HG03108 (cell line): ENCODE data around the gene EIF2A.
"Not testable (repeated sequence)": the region's sequence is repeated elsewhere in the genome, so short reads cannot be mapped to it uniquely, and the experiment has no call there.

Experiments used
- ATAC-seq: cut with Tn5 transposase; IDR thresholded peaks from one replicate; pipeline ENCODE4 v1.9.1; 2021; ENCODE audit warnings: moderate library complexity; ENCODE audit not compliant: unreplicated experiment

Gene EIF2A

GRCh38 chr3:150600647-150601530 is 54.3 kb downstream of the EIF2A start:
- ATAC-seq: not testable (repeated sequence)

- ATAC-seq: peak; percentile 0
Observed at GRCh38 chr3:150602426-150603152, 56.0 kb downstream of the EIF2A start.

GRCh38 chr3:150603153-150603979 is 56.8 kb downstream of the EIF2A start, which contains the start of gene SELENOT:
TSS of gene SELENOT (plus strand) at chr3:150603321. CDS start at chr3:150603363, 42 bp downstream.
- ATAC-seq: peak; percentile 49

- no peak for ATAC-seq
Observed at GRCh38 chr3:150603980-150604319, 57.4 kb downstream of the EIF2A start.

GRCh38 chr3:150605998-150606641 is 59.5 kb downstream of the EIF2A start:
- no peak for ATAC-seq

- ATAC-seq: no peak
Observed at GRCh38 chr3:150607267-150608065, 60.9 kb downstream of the EIF2A start.

- ATAC-seq: no peak
Observed at GRCh38 chr3:150609988-150610387, 63.4 kb downstream of the EIF2A start.

- no peak for ATAC-seq
Observed at GRCh38 chr3:150610785-150611184, 64.2 kb downstream of the EIF2A start.

GRCh38 chr3:150611666-150612065 is 65.1 kb downstream of the EIF2A start:
- ATAC-seq: no peak

GRCh38 chr3:150612494-150612893 is 65.9 kb downstream of the EIF2A start:
- no peak for ATAC-seq

- ATAC-seq: no peak
Observed at GRCh38 chr3:150613034-150613433, 66.4 kb downstream of the EIF2A start.

GRCh38 chr3:150613709-150614480 is 67.3 kb downstream of the EIF2A start:
- ATAC-seq: no peak

GRCh38 chr3:150620002-150620689 is 73.6 kb downstream of the EIF2A start:
- ATAC-seq: no peak

- not testable (repeated sequence) for ATAC-seq
Observed at GRCh38 chr3:150622955-150623354, 76.4 kb downstream of the EIF2A start.

GRCh38 chr3:150623945-150624344 is 77.4 kb downstream of the EIF2A start:
- no peak for ATAC-seq

GRCh38 chr3:150626148-150626930 is 79.8 kb downstream of the EIF2A start:
- ATAC-seq: no peak

GRCh38 chr3:150627557-150627956 is 81.0 kb downstream of the EIF2A start:
- no peak for ATAC-seq
